H1 (cell line): ENCODE results near the gene NDUFAF3. TPM values are rescaled to one million over a fixed set of nuclear protein-coding genes. Genes with fewer than 3 reads are reported as not detected.

ENCODE experiments used
- CTCF ChIA-PET: fragments of 300-600 bp; sonication (Branson Sonifier 250); formaldehyde crosslinking; loops from one replicate; lab custom pipeline; 2021; ENCODE audit not compliant: partially characterized antibody; lab: Charles Lee
- POLR2A ChIA-PET: fragments of 300-600 bp; sonication (Branson Sonifier 250); formaldehyde crosslinking; loops from one replicate; lab custom pipeline; 2021; ENCODE audit warnings: inconsistent platforms; ENCODE audit not compliant: partially characterized antibody; lab: Charles Lee
- DNase-seq, 2 experiments: peaks; one replicate each; pipeline versions ENCODE4 v3.0.0 to v3.0.0-alpha.2; 2010 to 2022; ENCODE audit warnings: low spot score in 2 of 2, low read depth in 1 of 2, mixed read lengths in 1 of 2
- FAIRE-seq: peaks from 2 replicates; lab custom pipeline; 2011; peaks lifted over from hg19 to GRCh38; lab: Jason Lieb, UNC
- H2AFZ ChIP-seq: 2 replicates; pipeline ENCODE4 v1.8.1; 2012; ENCODE audit warnings: low read length, inconsistent platforms
- H2AK5ac ChIP-seq: 2 replicates; pipeline ENCODE4 v1.6.1; 2013; ENCODE audit warnings: low read depth, low read length
- H2BK120ac ChIP-seq: replicated peaks from 2 replicates; pipeline ENCODE3; 2013; ENCODE audit warnings: low read depth, low read length, inconsistent platforms
- H2BK12ac ChIP-seq: 2 replicates; pipeline ENCODE4 v1.6.1; 2013; ENCODE audit warnings: low read depth, low read length
- H2BK15ac ChIP-seq: 2 replicates; pipeline ENCODE4 v1.6.1; 2013; ENCODE audit warnings: low read length
- H2BK20ac ChIP-seq: 2 replicates; pipeline ENCODE4 v1.6.1; 2013; ENCODE audit warnings: low read length
- H2BK5ac ChIP-seq: 2 replicates; pipeline ENCODE4 v1.6.1; 2013; ENCODE audit warnings: low read depth, low read length
- H3K14ac ChIP-seq: 2 replicates; pipeline ENCODE4 v1.6.1; 2013; ENCODE audit warnings: inconsistent platforms; ENCODE audit not compliant: insufficient read length
- H3K18ac ChIP-seq: 2 replicates; pipeline ENCODE4 v1.6.1; 2013; ENCODE audit warnings: low read length; ENCODE audit errors: extremely low read depth
- H3K23ac ChIP-seq: 2 replicates; pipeline ENCODE4 v1.6.1; 2013; ENCODE audit warnings: inconsistent platforms; ENCODE audit not compliant: insufficient read length
- H3K23me2 ChIP-seq: 2 replicates; pipeline ENCODE4 v1.6.1; 2013; ENCODE audit warnings: low read depth, low read length
- H3K27ac ChIP-seq: 2 replicates; pipeline ENCODE4 v1.6.1; 2011; ENCODE audit warnings: low read depth, low read length, inconsistent platforms
- H3K27me3 ChIP-seq, 4 experiments: replicated peaks in 1 of 4; 1 replicate in 1 of 4; 2 replicates in 3 of 4; pipeline versions ENCODE4 v1.6.1 to v1.8.1; 2011 to 2013; ENCODE audit warnings: low read length in 3 of 4, mild to moderate bottlenecking in 3 of 4, inconsistent platforms in 2 of 4, mixed read lengths in 2 of 4, moderate library complexity in 1 of 4; ENCODE audit not compliant: control insufficient read depth in 3 of 4, insufficient read depth in 3 of 4; ENCODE audit errors: extremely low read depth in 1 of 4
- H3K36me3 ChIP-seq, 4 experiments: 2 replicates each; pipeline versions ENCODE4 v1.6.1 to v1.8.1; 2011 to 2013; ENCODE audit warnings: mild to moderate bottlenecking in 4 of 4, low read length in 3 of 4, moderate library complexity in 2 of 4, control low read depth in 1 of 4, inconsistent platforms in 1 of 4; ENCODE audit not compliant: insufficient read depth in 4 of 4, control insufficient read depth in 2 of 4
- H3K4ac ChIP-seq: replicated peaks from 2 replicates; pipeline ENCODE3; 2013; ENCODE audit warnings: low read length, low read depth, mixed read lengths, inconsistent platforms; ENCODE audit not compliant: insufficient read length
- H3K4me1 ChIP-seq, 4 experiments: replicated peaks in 1 of 4; 1 replicate in 1 of 4; 2 replicates in 3 of 4; pipeline versions ENCODE4 v1.6.1 to v1.8.1; 2011 to 2013; ENCODE audit warnings: low read length in 3 of 4, inconsistent platforms in 2 of 4, mixed read lengths in 1 of 4; ENCODE audit not compliant: insufficient read depth in 4 of 4, control insufficient read depth in 3 of 4
- H3K4me2 ChIP-seq, 2 experiments: 2 replicates each; pipeline versions ENCODE4 v1.6.1 to v1.8.1; 2011 to 2013; ENCODE audit warnings: low read depth in 2 of 2, low read length in 2 of 2, control low read depth in 1 of 2, inconsistent platforms in 1 of 2, mild to moderate bottlenecking in 1 of 2; ENCODE audit not compliant: insufficient read depth in 1 of 2
- H3K4me3 ChIP-seq, 4 experiments: fragments of 200-600, 300-600 bp in 1 of 4; sonication (generic), shearing (Covaris generic), sonication (Bioruptor Twin) in 1 of 4; 2 replicates each; pipeline versions ENCODE4 v1.5.1 to v1.8.1; 2011 to 2016; ENCODE audit warnings: low read length in 4 of 4, low read depth in 3 of 4, control low read depth in 2 of 4, inconsistent platforms in 2 of 4, mild to moderate bottlenecking in 2 of 4, mixed read lengths in 1 of 4, moderate library complexity in 1 of 4; ENCODE audit not compliant: insufficient read depth in 2 of 4; ENCODE audit errors: extremely low read depth in 1 of 4
- H3K56ac ChIP-seq: replicated peaks from 2 replicates; pipeline ENCODE3; 2013; ENCODE audit warnings: low read depth, mild to moderate bottlenecking, mixed read lengths, low read length, inconsistent platforms; ENCODE audit not compliant: insufficient read length
- H3K79me1 ChIP-seq: 2 replicates; pipeline ENCODE4 v1.6.1; 2013; ENCODE audit warnings: low read depth, low read length, control low read depth
- H3K79me2 ChIP-seq, 2 experiments: 2 replicates each; pipeline versions ENCODE4 v1.6.1 to v1.8.1; 2012 to 2013; ENCODE audit warnings: low read length in 2 of 2, mild to moderate bottlenecking in 2 of 2, inconsistent platforms in 1 of 2; ENCODE audit not compliant: insufficient read depth in 2 of 2, control insufficient read depth in 1 of 2
- H3K9ac ChIP-seq, 4 experiments: replicated peaks in 1 of 4; 1 replicate in 1 of 4; 2 replicates in 3 of 4; pipeline versions ENCODE4 v1.6.1 to v1.8.1; 2011 to 2013; ENCODE audit warnings: low read depth in 3 of 4, low read length in 3 of 4, control low read depth in 2 of 4, mild to moderate bottlenecking in 2 of 4, moderate library complexity in 2 of 4, inconsistent platforms in 1 of 4; ENCODE audit errors: extremely low read depth in 1 of 4
- H3K9me3 ChIP-seq, 2 experiments: 2 replicates each; pipeline versions ENCODE4 v1.6.1 to v1.8.1; 2012 to 2013; ENCODE audit warnings: mild to moderate bottlenecking in 2 of 2, moderate library complexity in 2 of 2, control low read depth in 1 of 2, inconsistent platforms in 1 of 2, low read depth in 1 of 2, low read length in 1 of 2, mixed read lengths in 1 of 2; ENCODE audit not compliant: insufficient read depth in 2 of 2
- H4K20me1 ChIP-seq, 2 experiments: replicated peaks in 1 of 2; 2 replicates each; pipeline versions ENCODE3 to v1.8.1; 2011 to 2013; ENCODE audit warnings: inconsistent platforms in 2 of 2, low read length in 2 of 2, mild to moderate bottlenecking in 1 of 2; ENCODE audit not compliant: insufficient read depth in 2 of 2, control insufficient read depth in 1 of 2
- H4K5ac ChIP-seq: 2 replicates; pipeline ENCODE4 v1.6.1; 2013; ENCODE audit warnings: low read length, low read depth, mixed read lengths, inconsistent platforms; ENCODE audit not compliant: insufficient read length
- H4K8ac ChIP-seq: 2 replicates; pipeline ENCODE4 v1.8.0; 2013; ENCODE audit warnings: mild to moderate bottlenecking, moderate library complexity, low read length, inconsistent platforms; ENCODE audit not compliant: insufficient read depth; ENCODE audit errors: extremely low read depth
- H4K91ac ChIP-seq: replicated peaks from 2 replicates; pipeline ENCODE3; 2013; ENCODE audit warnings: low read length, mixed read lengths, inconsistent platforms; ENCODE audit not compliant: insufficient read length
- SIN3A ChIP-seq, 2 experiments: IDR thresholded peaks in 1 of 2; conservative IDR thresholded peaks in 1 of 2; 2 replicates each; pipeline ENCODE4 v1.6.1; 2011 to 2012; ENCODE audit warnings: low read length in 2 of 2, improper control_type of control experiment in 1 of 2, low read depth in 1 of 2, mild to moderate bottlenecking in 1 of 2
- SUZ12 ChIP-seq: fragments of 200-600 bp; sonication (generic); IDR thresholded peaks from 2 replicates; pipeline ENCODE4 v1.6.1; 2012; ENCODE audit warnings: mild to moderate bottlenecking, inconsistent platforms, low read length, moderate library complexity, mixed read lengths
- WGBS, 2 experiments: shearing (Covaris generic) in 1 of 2; methylation state at CpG; one replicate each; pipeline versions ENCODE4 v1.1.6 to v1.1.7; 2013 to 2015; ENCODE audit warnings: low lambda C conversion rate in 2 of 2, mixed read lengths in 2 of 2, inconsistent platforms in 1 of 2, low coverage in 1 of 2, missing lambda C conversion rate in 1 of 2; ENCODE audit not compliant: insufficient replicate concordance in 2 of 2, insufficient coverage in 1 of 2, insufficient read length in 1 of 2; ENCODE audit errors: extremely low coverage in 1 of 2, missing lambda C conversion rate in 1 of 2; 5-methylcytosine and 5-hydroxymethylcytosine counted together
- polyA plus RNA-seq, 7 experiments: library from polyadenylated mRNA; depleted of rRNA in 3 of 7; stranded (reverse) in 5 of 7; unstranded in 2 of 7; fragments of >200 nt in 5 of 7; fragments of 200-250 nt in 2 of 7; gene quantifications; 1 replicate in 5 of 7; 2 replicates in 1 of 7; 4 replicates in 1 of 7; pipeline versions ENCODE4 v1.2.1 to v1.2.3, GENCODE V29; 2011 to 2013; ENCODE audit warnings: missing spikeins in 2 of 7, mixed read lengths in 2 of 7
- total RNA-seq: library from RNA; stranded (reverse); fragmentation: NEBNext Ultra II Directional; extraction: Animal tissue kit (Norgen Biotek cat#: 25700); gene quantifications from 2 replicates; pipeline ENCODE4 v1.2.1, GENCODE V29; 2021

NDUFAF3 gene
- total and polyA plus RNA-seq, 2 of the 8 experiments (the other 6 are each of a cell fraction or from before 2014, with no cell fraction given): 27.8 to 45.5 TPM

DNA sequence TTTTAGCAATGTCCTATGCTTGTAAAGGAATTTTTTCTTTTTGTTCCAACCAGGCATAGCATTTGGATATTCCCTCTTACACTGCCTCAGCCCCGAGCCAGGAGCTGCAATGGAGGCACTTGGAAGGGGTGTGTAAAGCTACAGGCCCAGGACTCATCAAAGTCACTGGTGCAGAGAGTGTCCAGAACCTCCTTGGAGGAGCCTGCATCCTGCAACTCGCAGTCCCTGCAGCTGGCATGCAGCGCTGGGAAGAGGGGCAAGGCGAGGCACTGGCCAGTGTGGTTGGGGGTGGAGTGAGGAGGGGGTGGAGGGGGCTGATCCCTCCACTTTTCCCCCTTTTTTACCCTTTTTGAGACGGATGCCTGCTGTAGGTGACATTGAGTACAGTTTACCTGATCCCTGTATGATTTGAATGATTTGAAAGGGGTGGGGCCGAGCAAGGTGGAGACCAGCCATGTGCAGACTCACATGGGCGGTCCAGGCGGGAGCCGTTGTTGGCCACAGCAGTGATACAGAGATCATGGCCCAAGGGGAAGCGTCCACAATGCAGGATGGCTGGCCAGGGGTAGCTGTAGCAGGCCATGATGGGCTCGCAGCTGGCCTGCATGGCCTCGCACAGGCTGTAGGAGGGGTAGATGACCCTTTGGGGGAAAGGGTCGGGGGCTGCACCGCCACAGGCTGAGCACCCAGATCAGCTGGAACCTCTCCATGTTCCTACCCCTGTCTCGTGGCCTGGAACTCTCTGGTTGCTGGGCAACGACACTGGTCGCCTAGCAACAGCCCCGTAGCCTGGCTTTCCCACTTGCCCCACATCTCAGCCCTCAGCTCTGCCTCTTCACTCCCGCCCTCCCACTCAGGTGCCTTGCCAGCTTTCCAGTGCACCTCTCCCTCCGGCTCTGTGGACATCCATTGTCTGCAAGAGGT, 23.9 kb upstream of the NDUFAF3 start:
- Histone ChIP-seq H3K4ac (no peak overlapping the region), H3K14ac (no peak overlapping the region), H3K79me2 (no peaks in the 10 kb centered on the region; a peak in 1 of 4 replicates), H2AK5ac (no peak overlapping the region), H4K20me1 (peaks cover 0 to 4% of the 10 kb centered on the region in 2 experiments), H2BK12ac (no peak overlapping the region), H2BK15ac (no peak overlapping the region), H3K79me1 (peaks cover 3% of the 10 kb centered on the region), H3K23ac (no peak overlapping the region), H2BK20ac (no peak overlapping the region), H2BK5ac (no peak overlapping the region), H4K5ac (no peak overlapping the region), H3K23me2 (no peaks in the 10 kb centered on the region), H3K36me3 (peaks cover 0 to 3% (median 0%) of the 10 kb centered on the region in 4 experiments; a peak in 2 of 8 replicates), H3K27me3 (no peaks in the 10 kb centered on the region), H4K91ac (no peak overlapping the region), H4K8ac (no peak overlapping the region), H2AFZ (no peak overlapping the region), H3K4me3 (no peak overlapping the region), H3K27ac (no peak overlapping the region), H2BK120ac (no peak overlapping the region), H3K18ac (no peak overlapping the region), H3K9ac (no peak overlapping the region), H3K4me1 (peaks cover 0 to 17% (median 7%) of the 10 kb centered on the region in 4 experiments; a peak in 5 of 7 replicates), H3K56ac (no peak overlapping the region), H3K4me2 (no peak overlapping the region), H3K9me3 (no peaks in the 10 kb centered on the region)
- ChIA-PET CTCF (interaction anchor here (1.0 to 19.9 kb wide), 6 partner anchors 9 to 17 kb away, joined by 3 to 467 read pairs (median 4); partner anchors contain the start of genes DALRD3, NDUFAF3, P4HTM and WDR6), POLR2A (interaction anchor here (1.5 to 38.8 kb wide), 4 partner anchors 4 to 335 kb away, joined by 4 to 1518 read pairs (median 764); partner anchors contain the start of genes CELSR3, DALRD3, IMPDH2 and NDUFAF3)
- 0 out of 4 replicates have a peak, but pooled peaks of 1 of the 2 experiments have one; percentile 50 for TF ChIP-seq SIN3A (conservative IDR thresholded peaks at IDR 0.05 in 1 of 2, IDR thresholded peaks at IDR 0.05 in 1 of 2; ENCODE audit: low read depth in 1 of 2, low read length in 2 of 2)
- no peak for TF ChIP-seq SUZ12
- FAIRE-seq (no peak), DNase-seq (peak in 1 of 2 experiments; percentile 63)
- 92% methylated on average over 20 of the region's 20 CpGs; no CpG with 5 or more reads in 1 of the 2 experiments for WGBS, 2 experiments
